GM06990 (cell line): ENCODE measurements around the gene FBXO42.
"Not testable (repeated sequence)": the region's sequence is repeated elsewhere in the genome, so short reads cannot be mapped to it uniquely, and the experiment has no call there.

ENCODE experiments used
- DNase-seq: peaks from one replicate; pipeline ENCODE4 v3.0.0-alpha.2; 2011; ENCODE audit not compliant: insufficient read length; ENCODE audit errors: extremely low read depth
- H3K27me3 ChIP-seq: replicated peaks from 2 replicates; pipeline ENCODE4 v1.6.0; 2011; ENCODE audit warnings: low read length; ENCODE audit not compliant: control insufficient read depth, insufficient read depth
- H3K36me3 ChIP-seq: 2 replicates; pipeline ENCODE4 v1.5.1; 2011; ENCODE audit warnings: low read length; ENCODE audit not compliant: control insufficient read depth, insufficient read depth
- H3K4me3 ChIP-seq: replicated peaks from 2 replicates; pipeline ENCODE4 v1.5.1; 2011; ENCODE audit warnings: low read depth, mild to moderate bottlenecking, control low read depth, low read length
- CTCF ChIP-seq: IDR thresholded peaks from 2 replicates; pipeline ENCODE4 v1.5.1; 2011; ENCODE audit warnings: low read length, control low read depth, mild to moderate bottlenecking, inconsistent platforms; ENCODE audit not compliant: insufficient read depth, poor library complexity, severe bottlenecking

Gene FBXO42

GRCh38 chr1:16369821-16370220 lies 17.5 kb upstream of the FBXO42 start:
- TF ChIP-seq CTCF: no peak
- DNase-seq: no peak
- no peak overlapping the region for H3K4me3 ChIP-seq
- H3K36me3 ChIP-seq: no peaks in the 10 kb centered on the region
- H3K27me3 ChIP-seq: no peaks in the 10 kb centered on the region

- H3K4me3 ChIP-seq: peak overlapping the region; percentile 86
- TF ChIP-seq CTCF: no peak
- no peak for DNase-seq
- H3K27me3 ChIP-seq: no peaks in the 10 kb centered on the region
- H3K36me3 ChIP-seq: no peaks in the 10 kb centered on the region
Observed at GRCh38 chr1:16367968-16368890, 15.9 kb upstream of the FBXO42 start.

DNA sequence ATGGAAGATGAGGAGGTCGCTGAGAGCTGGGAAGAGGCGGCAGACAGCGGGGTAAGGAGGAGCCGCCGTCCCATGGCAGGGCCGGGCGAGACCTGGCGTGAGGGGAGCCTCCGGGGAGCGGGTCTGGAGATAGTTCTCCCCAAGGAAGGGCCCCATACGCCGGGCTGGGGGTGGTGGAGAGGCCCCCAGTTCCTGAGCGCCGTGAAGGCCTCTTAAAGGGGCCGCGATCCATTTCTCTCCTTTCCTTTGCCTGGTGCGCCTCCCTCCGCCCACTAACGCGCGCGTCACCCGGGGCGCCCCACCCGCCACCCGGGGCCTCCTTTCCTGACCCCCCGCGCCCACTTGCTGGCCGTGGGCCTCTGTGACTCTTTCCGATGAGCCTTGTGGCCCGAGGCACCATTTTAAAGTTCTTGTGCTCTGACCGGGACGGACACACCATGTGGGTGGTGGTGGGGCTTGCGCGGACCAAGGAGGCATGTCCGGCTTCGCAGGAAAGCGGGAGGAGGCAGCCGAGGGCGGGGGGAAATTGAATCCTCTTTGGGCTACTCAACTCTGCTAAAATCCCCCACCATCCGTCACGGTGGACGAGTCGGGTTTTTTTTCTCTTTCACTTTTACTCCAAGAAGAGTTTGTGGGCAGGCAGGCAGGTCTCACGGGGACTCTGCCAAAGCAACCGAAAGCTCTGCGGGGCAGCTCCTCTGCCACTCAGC lies 15.1 kb upstream of the FBXO42 start:
- no peaks in the 10 kb centered on the region for H3K27me3 ChIP-seq
- peak overlapping the region; percentile 86 for H3K4me3 ChIP-seq
- H3K36me3 ChIP-seq: no peaks in the 10 kb centered on the region
- TF ChIP-seq CTCF: peak; percentile 2
- DNase-seq: peak; percentile 92

DNA sequence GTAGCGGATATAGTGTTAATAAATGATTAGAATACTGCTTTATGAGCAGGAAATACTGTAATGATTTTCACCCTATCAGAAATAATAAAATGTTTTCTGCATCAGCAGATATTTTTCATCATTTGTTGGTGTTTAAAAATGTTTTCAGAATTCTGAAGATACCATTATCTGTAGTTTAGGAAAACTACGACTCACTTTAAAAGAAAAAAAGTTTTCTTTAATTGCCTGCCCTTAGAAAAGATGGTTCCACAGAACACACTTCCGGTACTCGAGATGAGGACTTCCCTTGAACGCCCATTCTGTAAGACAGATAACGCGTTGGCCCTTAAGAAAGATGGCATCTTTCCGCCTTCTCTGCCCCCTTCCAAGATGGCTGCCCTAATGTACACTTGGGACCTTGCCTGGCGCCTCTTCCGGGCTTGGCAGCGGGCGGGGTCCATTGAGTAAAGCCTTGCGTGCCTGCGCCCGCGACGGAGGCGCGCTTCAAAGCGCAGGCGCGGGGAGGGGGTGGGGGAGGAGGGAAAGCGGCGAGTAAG lies 14.5 kb upstream of the FBXO42 start, which contains the start of gene SZRD1:
TSS of gene SZRD1 (plus strand) at position 521 of the 536 bp plus-strand sequence. CDS start 16 bp downstream, outside the sequence.
- TF ChIP-seq CTCF: no peak
- peak; percentile 99 for DNase-seq
- H3K4me3 ChIP-seq: peak within 1 kb of the TSS; percentile 86
- H3K36me3 ChIP-seq: no peaks in the 10 kb centered on the region
- no peaks in the 10 kb centered on the region for H3K27me3 ChIP-seq

- H3K4me3 ChIP-seq, H3K27me3 ChIP-seq, H3K36me3 ChIP-seq, DNase-seq: not testable (repeated sequence)
Observed at GRCh38 chr1:16365146-16365498, 12.8 kb upstream of the FBXO42 start.

GRCh38 chr1:16356867-16357266 lies 4.6 kb upstream of the FBXO42 start:
- no peak overlapping the region for H3K4me3 ChIP-seq
- no peak for TF ChIP-seq CTCF
- DNase-seq: no peak
- no peaks in the 10 kb centered on the region for H3K27me3 ChIP-seq
- no peaks in the 10 kb centered on the region for H3K36me3 ChIP-seq
